Esophagus (tissue), 2 donors: ENCODE results near the gene C11orf54. TPM values are rescaled to one million over a fixed set of nuclear protein-coding genes. Genes with fewer than 3 reads are reported as not detected.

Source experiments
- H3K27ac ChIP-seq, 2 donors: one replicate each; pipeline ENCODE4 v1.5.1; 2013; ENCODE audit warnings: low read depth in 2 of 2, mild to moderate bottlenecking in 2 of 2, inconsistent platforms in 1 of 2, low read length in 1 of 2, moderate library complexity in 1 of 2
- H3K27me3 ChIP-seq, 2 donors: one replicate each; pipeline ENCODE4 v1.6.1; 2013; ENCODE audit warnings: low read length in 2 of 2, control low read depth in 1 of 2, mild to moderate bottlenecking in 1 of 2; ENCODE audit not compliant: insufficient read depth in 2 of 2, control insufficient read depth in 1 of 2
- H3K36me3 ChIP-seq, 2 donors: one replicate each; pipeline ENCODE4 v1.6.1; 2013; ENCODE audit warnings: low read length in 1 of 2; ENCODE audit not compliant: control insufficient read depth in 2 of 2, insufficient read depth in 2 of 2
- H3K4me1 ChIP-seq, 2 donors: one replicate each; pipeline ENCODE4 v1.6.1; 2013; ENCODE audit warnings: low read length in 1 of 2; ENCODE audit not compliant: control insufficient read depth in 2 of 2, insufficient read depth in 2 of 2
- H3K4me3 ChIP-seq, 2 donors: one replicate each; pipeline ENCODE4 v1.5.1; 2013; ENCODE audit warnings: low read length in 2 of 2, mild to moderate bottlenecking in 2 of 2, low read depth in 1 of 2, moderate library complexity in 1 of 2
- H3K9me3 ChIP-seq, 2 donors: one replicate each; pipeline ENCODE4 v1.6.1; 2013; ENCODE audit warnings: mild to moderate bottlenecking in 2 of 2, low read depth in 1 of 2, low read length in 1 of 2, moderate library complexity in 1 of 2; ENCODE audit not compliant: control insufficient read depth in 2 of 2, insufficient read depth in 1 of 2
- WGBS, 2 donors: extraction: QIAGEN DNeasy Blood & Tissue Kit; methylation state at CpG; one replicate each; pipeline ENCODE4 v1.1.7; 2013; 5-methylcytosine and 5-hydroxymethylcytosine counted together
- polyA plus RNA-seq, 2 donors: library from polyadenylated mRNA; stranded (reverse); fragments of 200-250 nt; gene quantifications; one replicate each; pipeline ENCODE4 v1.2.3, GENCODE V29; 2013
- donor health status: healthy with polysubstance abuse.
- donor health status: Bipolar disorder and iron deficiency.

Gene C11orf54
- polyA plus RNA-seq, 2 donors = 8.8 to 9.2 TPM

- H3K36me3 ChIP-seq = peaks cover 7 to 9% of the 10 kb centered on the region in 2 donors
- H3K27me3 ChIP-seq = no peaks in the 10 kb centered on the region
- H3K4me3 ChIP-seq = no peak overlapping the region
- H3K4me1 ChIP-seq = no peaks in the 10 kb centered on the region
- 70 to 75% methylated on average over 4 of the region's 4 CpGs for whole genome bisulfite sequencing, 2 donors
- H3K27ac ChIP-seq = no peak overlapping the region
- H3K9me3 ChIP-seq = no peaks in the 10 kb centered on the region
Observed at GRCh38 chr11:93732237-93732892, 9.1 kb upstream of the C11orf54 start.

- no peaks in the 10 kb centered on the region for H3K9me3 ChIP-seq
- WGBS, 2 donors = 61 to 63% methylated on average over 6 of the region's 6 CpGs
- H3K4me3 ChIP-seq = no peak overlapping the region
- H3K27me3 ChIP-seq = no peaks in the 10 kb centered on the region
- no peaks in the 10 kb centered on the region for H3K4me1 ChIP-seq
- peaks cover 7 to 9% of the 10 kb centered on the region in 2 donors for H3K36me3 ChIP-seq
- H3K27ac ChIP-seq = no peak overlapping the region
Observed at GRCh38 chr11:93733474-93733873, 8.0 kb upstream of the C11orf54 start.

GRCh38 chr11:93734427-93735222 lies 6.8 kb upstream of the C11orf54 start:
- H3K9me3 ChIP-seq = no peaks in the 10 kb centered on the region
- H3K4me1 ChIP-seq = peaks cover 0 to 2% of the 10 kb centered on the region in 2 donors
- H3K27me3 ChIP-seq = no peaks in the 10 kb centered on the region
- H3K4me3 ChIP-seq = no peak overlapping the region
- peaks cover 7 to 9% of the 10 kb centered on the region in 2 donors for H3K36me3 ChIP-seq
- no peak overlapping the region for H3K27ac ChIP-seq
- 70 to 75% methylated on average over 1 of the region's 1 CpG for WGBS, 2 donors

- Histone ChIP-seq H3K4me3 (no peak overlapping the region), H3K9me3 (no peaks in the 10 kb centered on the region), H3K27me3 (no peaks in the 10 kb centered on the region), H3K27ac (no peak overlapping the region), H3K4me1 (peaks cover 0 to 2% of the 10 kb centered on the region in 2 donors), H3K36me3 (peaks cover 7 to 9% of the 10 kb centered on the region in 2 donors)
- whole genome bisulfite sequencing, 2 donors = 77 to 95% methylated on average over 1 of the region's 1 CpG
Observed at GRCh38 chr11:93735627-93736026, 5.8 kb upstream of the C11orf54 start.

GRCh38 chr11:93736129-93736528 lies 5.3 kb upstream of the C11orf54 start:
- H3K4me1 ChIP-seq = peaks cover 0 to 2% of the 10 kb centered on the region in 2 donors
- H3K27me3 ChIP-seq = no peaks in the 10 kb centered on the region
- H3K36me3 ChIP-seq = peaks cover 7 to 9% of the 10 kb centered on the region in 2 donors
- H3K4me3 ChIP-seq = no peak overlapping the region
- H3K9me3 ChIP-seq = no peaks in the 10 kb centered on the region
- H3K27ac ChIP-seq = no peak overlapping the region

- Histone ChIP-seq H3K27ac (no peak overlapping the region), H3K36me3 (peaks cover 7 to 9% of the 10 kb centered on the region in 2 donors), H3K27me3 (no peaks in the 10 kb centered on the region), H3K4me1 (peaks cover 0 to 2% of the 10 kb centered on the region in 2 donors), H3K4me3 (peak overlapping the region in 1 of 2 donors; percentile 97), H3K9me3 (no peaks in the 10 kb centered on the region)
- 32 to 36% methylated on average over 6 of the region's 6 CpGs for WGBS, 2 donors
Observed at GRCh38 chr11:93737904-93738612, 3.4 kb upstream of the C11orf54 start.

- peaks cover 0 to 2% of the 10 kb centered on the region in 2 donors for H3K4me1 ChIP-seq
- peak overlapping the region; percentile 32 to 97 for H3K4me3 ChIP-seq
- peak overlapping the region in 1 of 2 donors; percentile 13 for H3K27ac ChIP-seq
- H3K27me3 ChIP-seq = no peaks in the 10 kb centered on the region
- no peaks in the 10 kb centered on the region for H3K9me3 ChIP-seq
- H3K36me3 ChIP-seq = peaks cover 7 to 9% of the 10 kb centered on the region in 2 donors
- 30 to 36% methylated on average over 6 of the region's 6 CpGs for WGBS, 2 donors
Observed at GRCh38 chr11:93738647-93739081, 2.8 kb upstream of the C11orf54 start.

- WGBS, 2 donors = 8 to 10% methylated on average over 18 of the region's 18 CpGs
- no peaks in the 10 kb centered on the region for H3K27me3 ChIP-seq
- H3K4me3 ChIP-seq = peak overlapping the region; percentile 29 to 97
- no peaks in the 10 kb centered on the region for H3K9me3 ChIP-seq
- peaks cover 3 to 8% of the 10 kb centered on the region in 2 donors for H3K36me3 ChIP-seq
- H3K4me1 ChIP-seq = peaks cover 0 to 2% of the 10 kb centered on the region in 2 donors
- H3K27ac ChIP-seq = peak overlapping the region in 1 of 2 donors; percentile 13
Observed at GRCh38 chr11:93740031-93740729, 1.3 kb upstream of the C11orf54 start.

- peaks cover 0 to 2% of the 10 kb centered on the region in 2 donors for H3K4me1 ChIP-seq
- peaks cover 3 to 6% of the 10 kb centered on the region in 2 donors for H3K36me3 ChIP-seq
- H3K27me3 ChIP-seq = no peaks in the 10 kb centered on the region
- H3K4me3 ChIP-seq = peak overlapping the region; percentile 81 to 97
- WGBS, 2 donors = 0 to 1% methylated on average over 20 of the region's 20 CpGs
- H3K27ac ChIP-seq = peak overlapping the region; percentile 91 to 99
- no peaks in the 10 kb centered on the region for H3K9me3 ChIP-seq
Observed at GRCh38 chr11:93740730-93741093, 760 bp upstream of the C11orf54 start.
